Endodermal cell (in vitro differentiated cells): ENCODE results near the gene LHFPL2. TPM values are rescaled to one million over a fixed set of nuclear protein-coding genes. Genes with fewer than 3 reads are reported as not detected.

Experiments
- DNase-seq: peaks from one replicate; pipeline ENCODE4 v3.0.0-alpha.2; 2017
- H3K27ac ChIP-seq: 2 replicates; pipeline ENCODE4 v1.5.1; 2013; ENCODE audit warnings: mild to moderate bottlenecking, low read depth, low read length, moderate library complexity
- H3K27me3 ChIP-seq: 2 replicates; pipeline ENCODE4 v1.6.1; 2013; ENCODE audit warnings: mild to moderate bottlenecking, low read length, moderate library complexity; ENCODE audit not compliant: insufficient read depth, control insufficient read depth, poor library complexity, severe bottlenecking
- H3K36me3 ChIP-seq: 2 replicates; pipeline ENCODE4 v1.7.0; 2013; ENCODE audit warnings: mild to moderate bottlenecking, low read length, moderate library complexity; ENCODE audit not compliant: control insufficient read depth, insufficient read depth
- H3K4me1 ChIP-seq: one replicate; pipeline ENCODE4 v1.7.0; 2013; ENCODE audit warnings: low read length; ENCODE audit not compliant: control insufficient read depth, insufficient read depth
- H3K4me3 ChIP-seq: 2 replicates; pipeline ENCODE4 v1.5.1; 2013; ENCODE audit warnings: mild to moderate bottlenecking, low read length, moderate library complexity
- H3K9ac ChIP-seq: 2 replicates; pipeline ENCODE4 v1.6.1; 2013; ENCODE audit warnings: mild to moderate bottlenecking, low read length, moderate library complexity; ENCODE audit not compliant: poor library complexity, severe bottlenecking; ENCODE audit errors: extremely low read depth
- H3K9me3 ChIP-seq: 2 replicates; pipeline ENCODE4 v1.6.1; 2013; ENCODE audit warnings: mild to moderate bottlenecking, low read length, moderate library complexity; ENCODE audit not compliant: control insufficient read depth
- H3K27ac Mint-ChIP-seq: 2 replicates; pipeline ENCODE4 v1.8.0; 2020; ENCODE audit warnings: mixed read lengths
- H3K27me3 Mint-ChIP-seq: 2 replicates; pipeline ENCODE4 v1.8.0; 2021; ENCODE audit warnings: mild to moderate bottlenecking, mixed read lengths; ENCODE audit not compliant: insufficient read depth
- H3K36me3 Mint-ChIP-seq: 2 replicates; pipeline ENCODE4 v1.8.0; 2020; ENCODE audit warnings: low read depth, mixed read lengths
- H3K4me1 Mint-ChIP-seq: 2 replicates; pipeline ENCODE4 v1.8.0; 2020; ENCODE audit warnings: mixed read lengths
- H3K4me3 Mint-ChIP-seq: 2 replicates; pipeline ENCODE4 v1.8.0; 2020; ENCODE audit warnings: mild to moderate bottlenecking, moderate library complexity, mixed read lengths
- H3K9me3 Mint-ChIP-seq: 2 replicates; pipeline ENCODE4 v1.8.0; 2020; ENCODE audit warnings: mild to moderate bottlenecking, mixed read lengths
- CTCF ChIP-seq: fragments of 200-600 bp; sonication (generic); conservative IDR thresholded peaks from 2 replicates; pipeline ENCODE4 v1.5.0; 2021; ENCODE audit warnings: antibody characterized with exemption, mild to moderate bottlenecking
- WGBS, 2 experiments: methylation state at CpG; one replicate each; pipeline versions ENCODE4 v1.1.5 to v1.1.7; 2013; ENCODE audit warnings: missing lambda C conversion rate in 2 of 2, mixed read lengths in 1 of 2; ENCODE audit not compliant: insufficient coverage in 1 of 2, insufficient read length in 1 of 2; 5-methylcytosine and 5-hydroxymethylcytosine counted together
- total RNA-seq, 2 donors: library from RNA; stranded (reverse); fragmentation: NEBNext Ultra II Directional in 1 of 2; extraction: Animal tissue kit (Norgen Biotek cat#: 25700) in 1 of 2; gene quantifications; 2 replicates in 1 of 2; 3 replicates in 1 of 2; pipeline ENCODE4 v1.2.1, GENCODE V29; 2021

LHFPL2 gene
- total RNA-seq, 2 donors from 2014 or later, result 136 to 238 TPM

- H3K4me3 Mint-ChIP-seq, result no peak overlapping the region
- peak; percentile 57 for TF ChIP-seq CTCF
- H3K36me3 Mint-ChIP-seq, result peaks cover 80% of the 10 kb centered on the region
- 92 to 100% methylated on average over 2 to 3 of the region's 3 CpGs for WGBS, 2 experiments
- DNase-seq, result no peak
- no peaks in the 10 kb centered on the region for H3K27me3 Mint-ChIP-seq
- Histone ChIP-seq H3K27ac (no peak overlapping the region), H3K4me3 (no peak overlapping the region), H3K36me3 (peaks cover 68% of the 10 kb centered on the region), H3K4me1 (peaks cover 61% of the 10 kb centered on the region), H3K9ac (no peak overlapping the region), H3K27me3 (no peaks in the 10 kb centered on the region), H3K9me3 (peaks cover 26% of the 10 kb centered on the region)
- H3K4me1 Mint-ChIP-seq, result peaks cover 82% of the 10 kb centered on the region
- H3K9me3 Mint-ChIP-seq, result no peaks in the 10 kb centered on the region
- H3K27ac Mint-ChIP-seq, result peak overlapping the region; percentile 56
Observed at GRCh38 chr5:78634634-78635033, 13.9 kb downstream of the LHFPL2 start.

GRCh38 chr5:78634229-78634628, 14.3 kb downstream of the LHFPL2 start:
- no peaks in the 10 kb centered on the region for H3K27me3 Mint-ChIP-seq
- H3K27ac ChIP-seq, result no peak overlapping the region
- DNase-seq, result no peak
- H3K4me3 Mint-ChIP-seq, result no peak overlapping the region
- H3K9ac ChIP-seq, result no peak overlapping the region
- H3K4me1 Mint-ChIP-seq, result peaks cover 84% of the 10 kb centered on the region
- WGBS, 2 experiments, result 93 to 100% methylated on average over 4 to 5 of the region's 5 CpGs
- H3K36me3 ChIP-seq, result peaks cover 68% of the 10 kb centered on the region
- no peak for TF ChIP-seq CTCF
- peaks cover 82% of the 10 kb centered on the region for H3K36me3 Mint-ChIP-seq
- H3K9me3 ChIP-seq, result peaks cover 26% of the 10 kb centered on the region
- no peaks in the 10 kb centered on the region for H3K9me3 Mint-ChIP-seq
- H3K27me3 ChIP-seq, result no peaks in the 10 kb centered on the region
- H3K4me1 ChIP-seq, result peaks cover 57% of the 10 kb centered on the region
- H3K27ac Mint-ChIP-seq, result peak overlapping the region; percentile 56
- H3K4me3 ChIP-seq, result no peak overlapping the region

GRCh38 chr5:78633700-78634099, 14.9 kb downstream of the LHFPL2 start:
- Mint-ChIP-seq H3K27me3 (no peaks in the 10 kb centered on the region), H3K9me3 (no peaks in the 10 kb centered on the region), H3K36me3 (peaks cover 85% of the 10 kb centered on the region), H3K27ac (peak overlapping the region; percentile 56), H3K4me1 (peaks cover 85% of the 10 kb centered on the region), H3K4me3 (no peak overlapping the region)
- 60 to 94% methylated on average over 1 to 2 of the region's 2 CpGs for whole genome bisulfite sequencing, 2 experiments
- TF ChIP-seq CTCF, result no peak
- no peak overlapping the region for H3K9ac ChIP-seq
- H3K4me3 ChIP-seq, result peak overlapping the region; percentile 43
- no peak overlapping the region for H3K27ac ChIP-seq
- DNase-seq, result no peak
- peaks cover 69% of the 10 kb centered on the region for H3K36me3 ChIP-seq
- H3K9me3 ChIP-seq, result peaks cover 26% of the 10 kb centered on the region
- H3K4me1 ChIP-seq, result peaks cover 56% of the 10 kb centered on the region
- no peaks in the 10 kb centered on the region for H3K27me3 ChIP-seq
